Natural killer cell (primary cell): ENCODE data around the gene NCL. TPM values are rescaled to one million over a fixed set of nuclear protein-coding genes. Genes with fewer than 3 reads are reported as not detected.

Experiments used
- ATAC-seq, 3 donors: fragments of 150-1000 bp in 2 of 3; fragments of 200-7000 bp in 1 of 3; cut with Tn5 transposase; 1 replicate in 1 of 3; 2 replicates in 2 of 3; pipeline ENCODE4 v1.10.0; 2021; ENCODE audit warnings: mild to moderate bottlenecking in 2 of 3, moderate library complexity in 2 of 3
- DNase-seq, 2 donors: peaks; one replicate each; pipeline versions ENCODE4 v3.0.0 to v3.0.0-alpha.2; 2013 to 2021; ENCODE audit warnings: mixed read lengths in 1 of 2
- H3K27ac ChIP-seq: one replicate; pipeline ENCODE4 v1.5.1; 2013; ENCODE audit warnings: mild to moderate bottlenecking, low read length
- H3K27me3 ChIP-seq: one replicate; pipeline ENCODE4 v1.6.1; 2013; ENCODE audit warnings: low read length; ENCODE audit not compliant: control insufficient read depth, insufficient read depth
- H3K36me3 ChIP-seq: one replicate; pipeline ENCODE4 v1.6.1; 2013; ENCODE audit warnings: low read length; ENCODE audit not compliant: control insufficient read depth, insufficient read depth
- H3K4me1 ChIP-seq: one replicate; pipeline ENCODE4 v1.6.1; 2013; ENCODE audit warnings: low read length; ENCODE audit not compliant: control insufficient read depth, insufficient read depth
- H3K4me3 ChIP-seq: one replicate; pipeline ENCODE4 v1.5.1; 2013; ENCODE audit warnings: low read length
- H3K9me3 ChIP-seq: one replicate; pipeline ENCODE4 v1.6.1; 2013; ENCODE audit warnings: low read length; ENCODE audit not compliant: control insufficient read depth, insufficient read depth
- H3K27ac Mint-ChIP-seq, 2 donors: one replicate each; pipeline ENCODE4 v1.8.0; 2022; ENCODE audit warnings: mild to moderate bottlenecking in 2 of 2, mixed read lengths in 2 of 2, moderate library complexity in 1 of 2
- H3K27me3 Mint-ChIP-seq, 2 donors: one replicate each; pipeline ENCODE4 v1.8.0; 2022; ENCODE audit warnings: low read depth in 2 of 2, mixed read lengths in 2 of 2
- H3K36me3 Mint-ChIP-seq: one replicate; pipeline ENCODE4 v1.8.0; 2022; ENCODE audit warnings: mixed read lengths
- H3K4me1 Mint-ChIP-seq, 2 donors: one replicate each; pipeline ENCODE4 v1.8.0; 2022; ENCODE audit warnings: mixed read lengths in 2 of 2
- H3K4me3 Mint-ChIP-seq: one replicate; pipeline ENCODE4 v1.8.0; 2022; ENCODE audit warnings: mild to moderate bottlenecking, moderate library complexity, mixed read lengths
- H3K9me3 Mint-ChIP-seq, 2 donors: one replicate each; pipeline ENCODE4 v1.8.0; 2022; ENCODE audit warnings: mixed read lengths in 2 of 2
- CTCF ChIP-seq: fragments of 200-600 bp; IDR thresholded peaks from one replicate; pipeline ENCODE4 v1.8.0; 2022; ENCODE audit warnings: antibody characterized with exemption
- WGBS: methylation state at CpG from one replicate; pipeline ENCODE4 v1.1.7; 2013; ENCODE audit warnings: missing lambda C conversion rate; ENCODE audit not compliant: insufficient coverage; 5-methylcytosine and 5-hydroxymethylcytosine counted together
- intact Hi-C: fragments of 100-400 bp; cut with micrococcal nuclease; formaldehyde crosslinking; loops from one replicate; pipeline ENCODE4 v1.14.2; 2022
- total RNA-seq, 4 donors: library from RNA; stranded (reverse); fragments of 120-200 nt in 1 of 4; gene quantifications; one replicate each; pipeline versions ENCODE4 v1.2.3 to v1.2.4, GENCODE V29; 2013 to 2022

The NCL gene
- total RNA-seq, 3 donors from 2014 or later (not counting 1 experiment from before 2014, with no cell fraction given), result 485 to 540 (median 529) TPM

- WGBS, result 90% methylated on average over 4 of the region's 4 CpGs
- H3K27ac Mint-ChIP-seq, result peak overlapping the region in 1 of 2 donors; percentile 65
- Histone ChIP-seq H3K27ac (no peak overlapping the region), H3K9me3 (no peaks in the 10 kb centered on the region), H3K4me3 (no peak overlapping the region), H3K4me1 (peaks cover 4% of the 10 kb centered on the region), H3K27me3 (no peaks in the 10 kb centered on the region), H3K36me3 (peaks cover 96% of the 10 kb centered on the region)
- H3K4me1 Mint-ChIP-seq, result peaks cover 43 to 47% of the 10 kb centered on the region in 2 donors
- DNase-seq, result no peak
- no peaks in the 10 kb centered on the region for H3K9me3 Mint-ChIP-seq
- no peak overlapping the region for H3K4me3 Mint-ChIP-seq
- H3K27me3 Mint-ChIP-seq, result no peaks in the 10 kb centered on the region
- intact Hi-C loops, result no loop called here
- peaks cover 63% of the 10 kb centered on the region for H3K36me3 Mint-ChIP-seq
- ATAC-seq, result no peak
- no peak for TF ChIP-seq CTCF
Measured at GRCh38 chr2:231457101-231457500, 7.2 kb downstream of the NCL start.

- Mint-ChIP-seq H3K36me3 (peaks cover 56% of the 10 kb centered on the region), H3K4me1 (peaks cover 43 to 46% of the 10 kb centered on the region in 2 donors), H3K27ac (peak overlapping the region; percentile 65 to 88), H3K27me3 (no peaks in the 10 kb centered on the region), H3K9me3 (no peaks in the 10 kb centered on the region), H3K4me3 (no peak overlapping the region)
- WGBS, result 68% methylated on average over 5 of the region's 6 CpGs
- Histone ChIP-seq H3K36me3 (peaks cover 92% of the 10 kb centered on the region), H3K4me3 (no peak overlapping the region), H3K4me1 (peaks cover 6% of the 10 kb centered on the region), H3K27me3 (no peaks in the 10 kb centered on the region), H3K27ac (no peak overlapping the region), H3K9me3 (no peaks in the 10 kb centered on the region)
- ATAC-seq (no peak), DNase-seq (no peak)
- no peak for TF ChIP-seq CTCF
- intact Hi-C loops, result no loop called here
Measured at GRCh38 chr2:231456295-231457004, 7.8 kb downstream of the NCL start.

DNA sequence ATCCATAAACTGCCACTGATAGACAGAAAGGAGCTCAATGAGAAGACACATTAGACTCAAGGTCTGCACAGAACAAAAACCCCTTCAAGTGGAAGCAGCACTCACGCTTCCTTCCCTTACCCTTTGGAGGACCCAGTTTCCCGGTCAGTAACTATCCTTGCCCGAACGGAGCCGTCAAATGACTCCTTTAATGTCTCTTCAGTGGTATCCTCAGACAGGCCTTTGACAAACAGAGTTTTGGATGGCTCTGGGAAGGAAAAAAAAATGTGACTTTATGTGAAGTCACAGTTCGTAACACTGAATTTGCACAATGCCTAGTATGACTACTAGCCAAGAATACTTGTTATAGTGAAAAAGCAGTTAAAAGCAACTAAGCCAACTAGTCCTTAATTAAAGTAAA lies 8.4 kb downstream of the NCL start:
- ATAC-seq (no peak), DNase-seq (no peak)
- Histone ChIP-seq H3K4me3 (no peak overlapping the region), H3K9me3 (no peaks in the 10 kb centered on the region), H3K27ac (no peak overlapping the region), H3K36me3 (peaks cover 87% of the 10 kb centered on the region), H3K27me3 (no peaks in the 10 kb centered on the region), H3K4me1 (peaks cover 6% of the 10 kb centered on the region)
- Mint-ChIP-seq H3K27ac (peak overlapping the region; percentile 65 to 88), H3K27me3 (no peaks in the 10 kb centered on the region), H3K4me1 (peaks cover 42 to 45% of the 10 kb centered on the region in 2 donors), H3K4me3 (no peak overlapping the region), H3K9me3 (no peaks in the 10 kb centered on the region), H3K36me3 (peaks cover 53% of the 10 kb centered on the region)
- WGBS, result 96% methylated on average over 6 of the region's 6 CpGs
- TF ChIP-seq CTCF, result no peak
- intact Hi-C loops, result no loop called here

DNA sequence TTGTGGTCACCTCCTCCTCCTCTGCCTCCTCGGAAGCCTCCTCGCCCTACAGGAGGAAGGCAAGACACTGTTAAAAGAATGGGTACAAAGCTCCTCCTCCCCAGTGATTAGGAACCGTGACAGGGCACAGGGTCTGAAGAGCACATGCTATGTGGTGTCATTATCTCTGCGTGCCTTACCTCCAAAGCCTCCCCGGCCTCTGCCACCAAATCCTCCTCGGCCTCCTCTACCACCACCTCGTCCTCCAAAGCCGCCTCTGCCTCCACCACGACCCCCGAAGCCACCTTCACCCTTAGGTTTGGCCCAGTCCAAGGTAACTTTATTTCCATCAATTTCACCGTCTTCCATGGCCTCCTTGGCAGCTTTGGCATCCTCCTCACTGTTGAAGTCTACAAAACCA lies 9.1 kb downstream of the NCL start:
- H3K27ac Mint-ChIP-seq, result peak overlapping the region; percentile 65 to 88
- intact Hi-C loops, result no loop called here
- ATAC-seq (no peak), DNase-seq (no peak)
- peaks cover 80% of the 10 kb centered on the region for H3K36me3 ChIP-seq
- H3K36me3 Mint-ChIP-seq, result peaks cover 46% of the 10 kb centered on the region
- H3K4me3 Mint-ChIP-seq, result peak overlapping the region; percentile 28
- H3K4me1 ChIP-seq, result peaks cover 6% of the 10 kb centered on the region
- H3K4me1 Mint-ChIP-seq, result peaks cover 35 to 38% of the 10 kb centered on the region in 2 donors
- H3K9me3 Mint-ChIP-seq, result no peaks in the 10 kb centered on the region
- H3K27ac ChIP-seq, result no peak overlapping the region
- H3K4me3 ChIP-seq, result no peak overlapping the region
- H3K9me3 ChIP-seq, result no peaks in the 10 kb centered on the region
- no peaks in the 10 kb centered on the region for H3K27me3 ChIP-seq
- 89% methylated on average over 11 of the region's 11 CpGs for WGBS
- TF ChIP-seq CTCF, result no peak
- no peaks in the 10 kb centered on the region for H3K27me3 Mint-ChIP-seq
